ENCODE data around the gene ARL8B. TPM values are rescaled to one million over a fixed set of nuclear protein-coding genes. Genes with fewer than 3 reads are reported as not detected.
"Not testable (repeated sequence)": the region's sequence is repeated elsewhere in the genome, so short reads cannot be mapped to it uniquely, and the experiment has no call there.

The ARL8B gene
- total and polyA plus RNA-seq, 4 donors: 20.2 to 36.2 (median 24.2) TPM

- TF ChIP-seq GABPA (IDR thresholded peaks at IDR 0.05 in 1 of 2, conservative IDR thresholded peaks at IDR 0.05 in 1 of 2) (no peak), FOXA1 (IDR thresholded peaks at IDR 0.05) (no peak), RAD21 (IDR thresholded peaks at IDR 0.05) (no peak), HNF4A (conservative IDR thresholded peaks at IDR 0.05) (no peak), ATF3 (IDR thresholded peaks at IDR 0.05) (no peak)
These were observed 23.0 kb downstream of the ARL8B start (continued) for GRCh38 chr3:5145120-5145519.

- not testable (repeated sequence) for H3K4me1 ChIP-seq (ENCODE audit: control insufficient read depth in 4 of 4, insufficient read depth in 4 of 4, low read length in 3 of 4); DNase-seq (ENCODE audit: low spot score); H3K4me3 ChIP-seq (ENCODE audit: low read depth in 1 of 3, low read length in 3 of 3); H3K9me3 ChIP-seq (ENCODE audit: control insufficient read depth in 4 of 4, low read length in 3 of 4); H3K9ac ChIP-seq (ENCODE audit: low read depth in 1 of 2, low read length in 2 of 2); H3K27ac ChIP-seq (ENCODE audit: low read depth in 1 of 2, low read length in 2 of 2); H3K36me3 ChIP-seq (ENCODE audit: control insufficient read depth in 4 of 4, insufficient read depth in 3 of 4, low read depth in 1 of 4, low read length in 3 of 4); H3K27me3 ChIP-seq (ENCODE audit: control insufficient read depth in 4 of 4, insufficient read depth in 4 of 4, low read length in 3 of 4)
- WGBS: 99% methylated on average over 5 of the region's 5 CpGs
These were observed 25.1 kb downstream of the ARL8B start for GRCh38 chr3:5147152-5147551.

DNA sequence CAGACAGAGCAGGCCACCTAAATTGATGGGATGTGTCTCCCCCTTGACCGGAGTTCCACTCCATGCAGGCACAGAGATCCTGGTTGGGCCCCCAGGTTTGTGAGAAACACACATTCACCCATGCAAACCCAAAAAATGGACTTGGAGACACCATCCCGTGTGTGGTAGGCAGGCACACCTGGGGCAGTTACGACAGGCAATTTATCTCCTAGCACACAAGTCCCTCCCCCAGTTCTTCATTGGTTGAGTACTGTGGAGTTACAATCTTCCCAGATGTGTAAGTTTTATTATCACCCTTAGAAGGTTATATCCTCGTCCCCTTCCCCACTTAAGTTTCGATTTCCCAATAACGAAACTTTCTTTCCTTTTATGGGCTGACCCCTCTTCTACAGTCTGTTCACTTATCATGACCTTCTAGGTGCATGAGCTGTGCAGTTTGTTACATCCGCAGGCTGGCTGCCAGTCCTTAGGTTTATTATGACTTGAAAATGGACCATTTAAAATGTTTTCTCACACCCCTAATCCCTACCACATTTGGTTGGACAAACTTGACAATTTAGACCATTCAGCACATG lies 27.3 kb downstream of the ARL8B start:
- H3K4me1 ChIP-seq (ENCODE audit: control insufficient read depth in 4 of 4, insufficient read depth in 4 of 4, low read length in 3 of 4): peaks cover 0 to 5% (median 0%) of the 10 kb centered on the region in 4 donors
- TF ChIP-seq, protein P1, sequence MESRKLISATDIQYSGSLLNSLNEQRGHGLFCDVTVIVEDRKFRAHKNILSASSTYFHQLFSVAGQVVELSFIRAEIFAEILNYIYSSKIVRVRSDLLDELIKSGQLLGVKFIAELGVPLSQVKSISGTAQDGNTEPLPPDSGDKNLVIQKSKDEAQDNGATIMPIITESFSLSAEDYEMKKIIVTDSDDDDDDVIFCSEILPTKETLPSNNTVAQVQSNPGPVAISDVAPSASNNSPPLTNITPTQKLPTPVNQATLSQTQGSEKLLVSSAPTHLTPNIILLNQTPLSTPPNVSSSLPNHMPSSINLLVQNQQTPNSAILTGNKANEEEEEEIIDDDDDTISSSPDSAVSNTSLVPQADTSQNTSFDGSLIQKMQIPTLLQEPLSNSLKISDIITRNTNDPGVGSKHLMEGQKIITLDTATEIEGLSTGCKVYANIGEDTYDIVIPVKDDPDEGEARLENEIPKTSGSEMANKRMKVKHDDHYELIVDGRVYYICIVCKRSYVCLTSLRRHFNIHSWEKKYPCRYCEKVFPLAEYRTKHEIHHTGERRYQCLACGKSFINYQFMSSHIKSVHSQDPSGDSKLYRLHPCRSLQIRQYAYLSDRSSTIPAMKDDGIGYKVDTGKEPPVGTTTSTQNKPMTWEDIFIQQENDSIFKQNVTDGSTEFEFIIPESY (IDR thresholded peaks at IDR 0.05): no peak
- TF ChIP-seq NR2F2 (IDR thresholded peaks at IDR 0.05) (no peak), MAX (IDR thresholded peaks at IDR 0.05) (no peak), SP1 (IDR thresholded peaks at IDR 0.05) (no peak), EGR1 (IDR thresholded peaks at IDR 0.05; ENCODE audit: low read depth in 2 of 2) (no peak), RXRA (IDR thresholded peaks at IDR 0.05) (no peak), FOXA2 (IDR thresholded peaks at IDR 0.05) (no peak)
- TF ChIP-seq, protein P2, sequence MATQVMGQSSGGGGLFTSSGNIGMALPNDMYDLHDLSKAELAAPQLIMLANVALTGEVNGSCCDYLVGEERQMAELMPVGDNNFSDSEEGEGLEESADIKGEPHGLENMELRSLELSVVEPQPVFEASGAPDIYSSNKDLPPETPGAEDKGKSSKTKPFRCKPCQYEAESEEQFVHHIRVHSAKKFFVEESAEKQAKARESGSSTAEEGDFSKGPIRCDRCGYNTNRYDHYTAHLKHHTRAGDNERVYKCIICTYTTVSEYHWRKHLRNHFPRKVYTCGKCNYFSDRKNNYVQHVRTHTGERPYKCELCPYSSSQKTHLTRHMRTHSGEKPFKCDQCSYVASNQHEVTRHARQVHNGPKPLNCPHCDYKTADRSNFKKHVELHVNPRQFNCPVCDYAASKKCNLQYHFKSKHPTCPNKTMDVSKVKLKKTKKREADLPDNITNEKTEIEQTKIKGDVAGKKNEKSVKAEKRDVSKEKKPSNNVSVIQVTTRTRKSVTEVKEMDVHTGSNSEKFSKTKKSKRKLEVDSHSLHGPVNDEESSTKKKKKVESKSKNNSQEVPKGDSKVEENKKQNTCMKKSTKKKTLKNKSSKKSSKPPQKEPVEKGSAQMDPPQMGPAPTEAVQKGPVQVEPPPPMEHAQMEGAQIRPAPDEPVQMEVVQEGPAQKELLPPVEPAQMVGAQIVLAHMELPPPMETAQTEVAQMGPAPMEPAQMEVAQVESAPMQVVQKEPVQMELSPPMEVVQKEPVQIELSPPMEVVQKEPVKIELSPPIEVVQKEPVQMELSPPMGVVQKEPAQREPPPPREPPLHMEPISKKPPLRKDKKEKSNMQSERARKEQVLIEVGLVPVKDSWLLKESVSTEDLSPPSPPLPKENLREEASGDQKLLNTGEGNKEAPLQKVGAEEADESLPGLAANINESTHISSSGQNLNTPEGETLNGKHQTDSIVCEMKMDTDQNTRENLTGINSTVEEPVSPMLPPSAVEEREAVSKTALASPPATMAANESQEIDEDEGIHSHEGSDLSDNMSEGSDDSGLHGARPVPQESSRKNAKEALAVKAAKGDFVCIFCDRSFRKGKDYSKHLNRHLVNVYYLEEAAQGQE (IDR thresholded peaks at IDR 0.05): no peak
- no peak overlapping the region for H3K9ac ChIP-seq (ENCODE audit: low read depth in 1 of 2, low read length in 2 of 2)
- H3K9me3 ChIP-seq (ENCODE audit: control insufficient read depth in 4 of 4, low read length in 3 of 4): no peaks in the 10 kb centered on the region
- no peak overlapping the region for H3K4me3 ChIP-seq (ENCODE audit: low read depth in 1 of 3, low read length in 3 of 3)
- no peak for DNase-seq (ENCODE audit: low spot score)
- no peaks in the 10 kb centered on the region for H3K36me3 ChIP-seq (ENCODE audit: control insufficient read depth in 4 of 4, insufficient read depth in 3 of 4, low read depth in 1 of 4, low read length in 3 of 4)
- no peak overlapping the region for H3K27ac ChIP-seq (ENCODE audit: low read depth in 1 of 2, low read length in 2 of 2)
- no peaks in the 10 kb centered on the region for H3K27me3 ChIP-seq (ENCODE audit: control insufficient read depth in 4 of 4, insufficient read depth in 4 of 4, low read length in 3 of 4)
- WGBS: 90% methylated on average over 7 of the region's 7 CpGs

All from liver (tissue), 9 donors.